HepG2 (cell line): ENCODE data around the gene CHPF. TPM values are rescaled to one million over a fixed set of nuclear protein-coding genes. Genes with fewer than 3 reads are reported as not detected.

Experiments
- ATAC-seq: fragments of 200-7000 bp; cut with Tn5 transposase; 3 replicates; pipeline ENCODE4 v1.9.1; 2020; ENCODE audit warnings: mild to moderate bottlenecking, moderate library complexity
- BruUV-seq: library from RNA; stranded (reverse); fragments of 400-500 nt; replicated peaks from 2 replicates; lab custom pipeline; 2021; lab: Mats Ljungman, UMichigan
- CTCF ChIA-PET: fragments of 300-600 bp; formaldehyde crosslinking; extraction: SDS; loops from one replicate; lab custom pipeline; 2021; ENCODE audit warnings: low total read pairs, inconsistent platforms, low intra/inter-chr PET ratio; lab: Yijun Ruan, JAX
- POLR2A ChIA-PET: fragments of 350-600 bp; sonication (Branson Sonifier 250); formaldehyde crosslinking; loops from one replicate; lab custom pipeline; 2020; ENCODE audit warnings: antibody characterized with exemption, inconsistent platforms; lab: Yijun Ruan, JAX
- DNase-seq: peaks from one replicate; pipeline ENCODE4 v3.0.0-alpha.2; 2015; ENCODE audit warnings: low spot score
- FAIRE-seq: peaks from 3 replicates; lab custom pipeline; 2011; peaks lifted over from hg19 to GRCh38; lab: Jason Lieb, UNC
- H2AFZ ChIP-seq: one replicate; pipeline ENCODE4 v1.6.1; 2011; ENCODE audit warnings: low read length, inconsistent platforms
- H3K27ac ChIP-seq: fragments of 300-600 bp; 3 replicates; pipeline ENCODE4 v1.8.0; 2011; ENCODE audit warnings: mixed run types, mild to moderate bottlenecking, mixed read lengths, low read length, inconsistent platforms; ENCODE audit not compliant: insufficient read depth; ENCODE audit errors: extremely low read length
- H3K27me3 ChIP-seq, 2 experiments: fragments of 200-600 bp in 1 of 2; 2 replicates in 1 of 2; 3 replicates in 1 of 2; pipeline versions ENCODE4 v1.6.0 to v1.8.0; 2011; ENCODE audit warnings: low read length in 2 of 2, mild to moderate bottlenecking in 2 of 2, moderate library complexity in 2 of 2, inconsistent platforms in 1 of 2; ENCODE audit not compliant: insufficient read depth in 2 of 2, control insufficient read depth in 1 of 2
- H3K36me3 ChIP-seq, 2 experiments: fragments of 200-600 bp in 1 of 2; replicated peaks in 1 of 2; 2 replicates in 1 of 2; 3 replicates in 1 of 2; pipeline versions ENCODE4 v1.5.1 to v1.8.0; 2011; ENCODE audit warnings: low read length in 2 of 2, inconsistent platforms in 1 of 2; ENCODE audit not compliant: insufficient read depth in 2 of 2, control insufficient read depth in 1 of 2
- H3K4me1 ChIP-seq: 2 replicates; pipeline ENCODE4 v1.5.1; 2012; ENCODE audit warnings: low read length, inconsistent platforms; ENCODE audit not compliant: insufficient read depth
- H3K4me2 ChIP-seq: 2 replicates; pipeline ENCODE4 v1.6.0; 2011; ENCODE audit warnings: low read depth, low read length, inconsistent platforms
- H3K4me3 ChIP-seq, 3 experiments: fragments of 200-600 bp in 1 of 3; sonication (generic), shearing (Covaris generic) in 1 of 3; replicated peaks in 1 of 3; 2 replicates each; pipeline ENCODE4 v1.5.1; 2011 to 2016; ENCODE audit warnings: low read length in 3 of 3, inconsistent platforms in 2 of 3, low read depth in 2 of 3, mild to moderate bottlenecking in 2 of 3, control low read depth in 1 of 3, mixed read lengths in 1 of 3; ENCODE audit not compliant: insufficient read depth in 1 of 3
- H3K79me2 ChIP-seq: one replicate; pipeline ENCODE4 v1.6.1; 2011; ENCODE audit warnings: low read length, inconsistent platforms; ENCODE audit not compliant: insufficient read depth
- H3K9ac ChIP-seq: 2 replicates; pipeline ENCODE4 v1.6.0; 2011; ENCODE audit warnings: mild to moderate bottlenecking, low read depth, low read length, inconsistent platforms; ENCODE audit not compliant: insufficient read depth
- H3K9me3 ChIP-seq: 2 replicates; pipeline ENCODE4 v1.5.1; 2012; ENCODE audit warnings: mild to moderate bottlenecking, low read length
- H4K20me1 ChIP-seq: 2 replicates; pipeline ENCODE4 v1.6.0; 2011; ENCODE audit warnings: inconsistent platforms, mild to moderate bottlenecking, low read length, moderate library complexity; ENCODE audit not compliant: insufficient read depth
- AGO1 ChIP-seq: fragments of 200-400 bp; formaldehyde crosslinking; IDR thresholded peaks from 2 replicates; pipeline ENCODE4 v1.6.1; 2017; ENCODE audit warnings: mild to moderate bottlenecking, low read depth, low read length, moderate library complexity; ENCODE audit not compliant: poor library complexity, severe bottlenecking
- CTCF ChIP-seq: sonication (generic); formaldehyde crosslinking; IDR thresholded peaks from 2 replicates; pipeline ENCODE4 v1.5.0; 2020; ENCODE audit warnings: mild to moderate bottlenecking, missing genetic modification reagents, moderate library complexity
- HMG20B ChIP-seq: conservative IDR thresholded peaks from 2 replicates; pipeline ENCODE4 v1.6.1; 2016; ENCODE audit warnings: missing genetic modification reagents, missing compliant biosample characterization
- SMYD3 ChIP-seq: sonication (generic); formaldehyde crosslinking; IDR thresholded peaks from 2 replicates; pipeline ENCODE4 v1.8.1; 2023; ENCODE audit warnings: mild to moderate bottlenecking, missing genetic modification reagents
- ZC3H4 ChIP-seq: sonication (generic); formaldehyde crosslinking; IDR thresholded peaks from 2 replicates; pipeline ENCODE4 v1.4.0; 2020; ENCODE audit warnings: missing genetic modification reagents, borderline replicate concordance
- ZNF138 ChIP-seq: sonication (generic); formaldehyde crosslinking; IDR thresholded peaks from 2 replicates; pipeline ENCODE4 v1.5.0; 2020; ENCODE audit warnings: mild to moderate bottlenecking, low read depth, missing genetic modification reagents
- ZNF180 ChIP-seq: sonication (generic); formaldehyde crosslinking; IDR thresholded peaks from 2 replicates; pipeline ENCODE4 v1.4.0; 2020; ENCODE audit warnings: low read depth, missing genetic modification reagents, borderline replicate concordance
- ZNF598 ChIP-seq: sonication (generic); formaldehyde crosslinking; IDR thresholded peaks from 2 replicates; pipeline ENCODE4 v1.5.1; 2020; ENCODE audit warnings: mild to moderate bottlenecking, missing genetic modification reagents, borderline replicate concordance
- WGBS: methylation state at CpG from one replicate; pipeline ENCODE4 v1.1.6; 2017; ENCODE audit warnings: low lambda C conversion rate; 5-methylcytosine and 5-hydroxymethylcytosine counted together
- in situ Hi-C: cut with HindIII; loops from 2 replicates; pipeline ENCODE4 v1.10.0; 2017; ENCODE audit warnings: low pct_unique_long_range_greater_than_20kb; ENCODE audit not compliant: extremely low pct_ligation_motif_present
- intact Hi-C: fragments of 100-400 bp; cut with micrococcal nuclease; formaldehyde crosslinking; loops from one replicate; pipeline ENCODE4 v1.10.0; 2022; ENCODE audit not compliant: unreplicated experiment
- polyA plus RNA-seq, 8 experiments: library from polyadenylated mRNA; depleted of rRNA in 3 of 8; stranded (reverse) in 7 of 8; unstranded in 1 of 8; fragments of >200 nt; fragmentation: Illumina TruSeq in 4 of 8; extraction: Trizol in 4 of 8; gene quantifications; 2 replicates each; pipeline versions ENCODE4 v1.2.1 to v1.2.3, GENCODE V29; 2011 to 2016; ENCODE audit warnings: low read depth in 4 of 8, missing spikeins in 1 of 8, mixed read lengths in 1 of 8; ENCODE audit not compliant: insufficient read depth in 1 of 8
- total RNA-seq, 5 experiments: library from RNA; depleted of rRNA; stranded (reverse); fragments of >200 nt; fragmentation: Illumina TruSeq; extraction: Trizol; gene quantifications; 2 replicates each; pipeline ENCODE4 v1.2.3, GENCODE V29; 2016; ENCODE audit warnings: low read depth in 1 of 5
- TF ChIP-seq, protein P1 (sequence below): IDR thresholded peaks from 2 replicates; pipeline ENCODE4 v1.6.1; 2016; ENCODE audit warnings: missing genetic modification reagents, missing compliant biosample characterization
- TF ChIP-seq, protein P2 (sequence below): sonication (generic); formaldehyde crosslinking; IDR thresholded peaks from 2 replicates; pipeline ENCODE4 v1.4.0; 2020; ENCODE audit warnings: missing genetic modification reagents, borderline replicate concordance

CHPF gene
- total and polyA plus RNA-seq, 2 of the 13 experiments (the other 11 are each of a cell fraction or from before 2014, with no cell fraction given), result 79.6 to 111 TPM

GRCh38 chr2:219531639-219532377, 11.8 kb downstream of the CHPF start (continued):
- peak; percentile 16; the same call in 1 of the 2 replicates for TF ChIP-seq CTCF
- TF ChIP-seq ZNF138 (CRISPR knock-in tag), result no peak

DNA sequence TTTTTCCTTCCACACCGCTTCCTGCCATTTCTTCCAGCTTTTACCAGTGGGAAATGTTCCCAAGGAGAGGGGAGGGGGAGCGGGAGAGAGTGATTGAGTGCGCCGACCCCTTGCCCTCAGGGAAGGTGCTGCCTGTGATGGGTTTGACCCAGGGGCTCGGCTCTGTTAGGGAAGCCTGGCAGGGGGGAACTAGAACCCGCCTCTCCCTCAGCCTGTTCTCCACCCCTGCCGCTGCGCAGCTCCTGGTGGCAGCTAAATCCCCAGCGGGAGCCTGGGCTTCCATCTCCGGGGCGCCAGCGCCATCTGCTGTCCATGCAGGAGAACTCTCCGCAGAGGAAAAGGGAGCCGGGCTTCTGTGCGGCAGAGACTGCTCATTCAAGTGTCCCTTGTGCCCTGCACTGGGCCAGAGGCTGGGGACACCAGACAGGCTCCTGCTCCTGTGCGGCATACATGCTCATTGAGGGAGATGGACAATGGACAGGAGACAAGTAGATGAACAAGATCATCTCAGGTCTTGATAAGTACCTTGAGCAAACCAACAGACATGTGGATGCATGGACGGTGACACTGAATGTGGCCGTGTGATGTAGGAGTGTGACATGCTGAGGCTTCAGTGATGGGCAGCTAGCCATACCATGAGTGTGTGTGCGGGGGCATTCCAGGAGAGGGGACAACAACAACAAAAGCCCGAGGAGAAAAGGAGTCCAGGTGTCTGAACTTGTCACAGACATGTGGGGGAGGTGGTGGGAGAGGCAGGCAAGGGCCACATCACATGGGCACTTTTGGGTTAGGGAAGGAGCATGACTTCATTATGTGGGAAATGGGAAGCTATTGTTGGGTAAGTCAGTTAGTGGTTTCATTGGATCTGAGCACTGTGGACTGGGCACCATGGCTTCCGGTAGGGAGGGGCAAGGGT, 13.3 kb downstream of the CHPF start:
- Histone ChIP-seq H3K4me2 (no peak overlapping the region), H3K9me3 (no peaks in the 10 kb centered on the region), H3K9ac (no peak overlapping the region), H3K27ac (no peak overlapping the region), H4K20me1 (no peaks in the 10 kb centered on the region), H3K27me3 (peaks cover 28 to 92% of the 10 kb centered on the region in 2 experiments; a peak in 4 of 5 replicates), H3K36me3 (no peaks in the 10 kb centered on the region), H3K4me1 (peaks cover 11% of the 10 kb centered on the region), H3K79me2 (no peaks in the 10 kb centered on the region), H2AFZ (no peak overlapping the region), H3K4me3 (no peak overlapping the region)
- peak; percentile 77 for DNase-seq
- peak; percentile 56 for FAIRE-seq
- no TSS peak for BruUV-seq
- intact Hi-C loops, result loop anchor here (1.0 to 10.0 kb wide), 6 partner anchors 35 to 236 kb away; no protein-coding TSS in a partner anchor
- ChIA-PET CTCF (interaction anchor here (0.6 to 5.4 kb wide), 10 partner anchors 9 to 127 kb away, joined by 3 to 53 read pairs (median 10); a partner anchor contains a TSS), POLR2A (interaction anchor here (0.7 to 1.8 kb wide), 8 partner anchors 8 to 127 kb away, joined by 3 to 21 read pairs (median 4); partner anchors contain the start of genes GMPPA and OBSL1)
- 13% methylated on average over 14 of the region's 21 CpGs for WGBS
- peak; percentile 89 for ATAC-seq
- in situ Hi-C loops, result loop anchor here (5.0 kb wide), 2 partner anchors 38 to 128 kb away; no protein-coding TSS in a partner anchor
- no peak for TF ChIP-seq AGO1
- no peak for TF ChIP-seq HMG20B (CRISPR knock-in tag)
- no peak for TF ChIP-seq SMYD3 (CRISPR knock-in tag)
- TF ChIP-seq, protein P1, sequence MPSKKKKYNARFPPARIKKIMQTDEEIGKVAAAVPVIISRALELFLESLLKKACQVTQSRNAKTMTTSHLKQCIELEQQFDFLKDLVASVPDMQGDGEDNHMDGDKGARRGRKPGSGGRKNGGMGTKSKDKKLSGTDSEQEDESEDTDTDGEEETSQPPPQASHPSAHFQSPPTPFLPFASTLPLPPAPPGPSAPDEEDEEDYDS, result 0 out of 2 replicates have a peak, but pooled peaks have one; percentile 36
- peak; percentile 76; the same call in 1 of the 2 replicates for TF ChIP-seq ZNF598 (CRISPR knock-in tag)
- TF ChIP-seq, protein P2, sequence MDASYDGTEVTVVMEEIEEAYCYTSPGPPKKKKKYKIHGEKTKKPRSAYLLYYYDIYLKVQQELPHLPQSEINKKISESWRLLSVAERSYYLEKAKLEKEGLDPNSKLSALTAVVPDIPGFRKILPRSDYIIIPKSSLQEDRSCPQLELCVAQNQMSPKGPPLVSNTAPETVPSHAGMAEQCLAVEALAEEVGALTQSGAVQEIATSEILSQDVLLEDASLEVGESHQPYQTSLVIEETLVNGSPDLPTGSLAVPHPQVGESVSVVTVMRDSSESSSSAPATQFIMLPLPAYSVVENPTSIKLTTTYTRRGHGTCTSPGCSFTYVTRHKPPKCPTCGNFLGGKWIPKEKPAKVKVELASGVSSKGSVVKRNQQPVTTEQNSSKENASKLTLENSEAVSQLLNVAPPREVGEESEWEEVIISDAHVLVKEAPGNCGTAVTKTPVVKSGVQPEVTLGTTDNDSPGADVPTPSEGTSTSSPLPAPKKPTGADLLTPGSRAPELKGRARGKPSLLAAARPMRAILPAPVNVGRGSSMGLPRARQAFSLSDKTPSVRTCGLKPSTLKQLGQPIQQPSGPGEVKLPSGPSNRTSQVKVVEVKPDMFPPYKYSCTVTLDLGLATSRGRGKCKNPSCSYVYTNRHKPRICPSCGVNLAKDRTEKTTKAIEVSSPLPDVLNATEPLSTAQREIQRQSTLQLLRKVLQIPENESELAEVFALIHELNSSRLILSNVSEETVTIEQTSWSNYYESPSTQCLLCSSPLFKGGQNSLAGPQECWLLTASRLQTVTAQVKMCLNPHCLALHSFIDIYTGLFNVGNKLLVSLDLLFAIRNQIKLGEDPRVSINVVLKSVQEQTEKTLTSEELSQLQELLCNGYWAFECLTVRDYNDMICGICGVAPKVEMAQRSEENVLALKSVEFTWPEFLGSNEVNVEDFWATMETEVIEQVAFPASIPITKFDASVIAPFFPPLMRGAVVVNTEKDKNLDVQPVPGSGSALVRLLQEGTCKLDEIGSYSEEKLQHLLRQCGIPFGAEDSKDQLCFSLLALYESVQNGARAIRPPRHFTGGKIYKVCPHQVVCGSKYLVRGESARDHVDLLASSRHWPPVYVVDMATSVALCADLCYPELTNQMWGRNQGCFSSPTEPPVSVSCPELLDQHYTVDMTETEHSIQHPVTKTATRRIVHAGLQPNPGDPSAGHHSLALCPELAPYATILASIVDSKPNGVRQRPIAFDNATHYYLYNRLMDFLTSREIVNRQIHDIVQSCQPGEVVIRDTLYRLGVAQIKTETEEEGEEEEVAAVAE (CRISPR knock-in tag), result no peak
- no peak for TF ChIP-seq ZNF180
- TF ChIP-seq ZC3H4 (CRISPR knock-in tag), result no peak
